HAP-1 (cell line): ENCODE results near the gene TIGD4.

Experiments used
- DNase-seq, 2 experiments: peaks; one replicate each; pipeline ENCODE4 v3.0.0-alpha.2; 2016 to 2020; ENCODE audit warnings: low spot score in 2 of 2
- H3K27me3 ChIP-seq: fragments of 250-450 bp; sonication (Bioruptor Pico); 2 replicates; pipeline ENCODE4 v1.5.1; 2020; ENCODE audit warnings: low read depth, mild to moderate bottlenecking, moderate library complexity
- H3K36me3 ChIP-seq: fragments of 250-450 bp; sonication (Bioruptor Pico); replicated peaks from 2 replicates; pipeline ENCODE4 v1.5.1; 2020; ENCODE audit warnings: mild to moderate bottlenecking
- H3K4me1 ChIP-seq: fragments of 250-450 bp; sonication (Bioruptor Pico); 2 replicates; pipeline ENCODE4 v1.5.1; 2020; ENCODE audit warnings: mild to moderate bottlenecking
- H3K4me3 ChIP-seq: fragments of 250-450 bp; sonication (Bioruptor Pico); 2 replicates; pipeline ENCODE4 v1.5.1; 2020; ENCODE audit warnings: mild to moderate bottlenecking, moderate library complexity
- H3K9me3 ChIP-seq: fragments of 250-450 bp; sonication (Bioruptor Pico); 2 replicates; pipeline ENCODE4 v1.5.1; 2020; ENCODE audit warnings: mild to moderate bottlenecking, moderate library complexity
- in situ Hi-C: fragments of 300-500 bp; cut with MboI; formaldehyde crosslinking; loops from 3 replicates; pipeline ENCODE4 v1.14.3; 2020; ENCODE audit warnings: low sequenced_read_pairs, inconsistent platforms, mixed read lengths

Gene TIGD4

DNA sequence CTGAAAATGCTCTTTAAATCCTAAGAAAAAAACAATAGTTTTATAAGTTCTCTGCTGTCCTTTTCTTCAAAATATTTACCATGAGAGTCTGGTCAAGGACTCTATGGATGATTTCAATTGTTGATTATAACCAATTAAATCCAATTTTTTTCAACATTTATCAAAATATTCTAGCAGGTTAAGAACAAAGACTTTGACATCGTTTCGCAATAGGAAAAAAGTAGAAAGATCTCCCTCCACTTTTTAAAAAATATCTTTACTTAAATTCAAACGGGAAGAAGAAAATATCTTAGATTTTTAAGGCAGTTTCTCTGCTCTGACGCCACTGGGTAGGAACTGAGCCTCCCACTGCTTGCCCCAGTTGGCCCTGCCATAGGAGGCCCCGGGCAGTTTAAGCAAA lies 55.0 kb downstream of the TIGD4 start:
- Histone ChIP-seq H3K4me3 (no peak overlapping the region), H3K36me3 (no peaks in the 10 kb centered on the region), H3K27me3 (no peaks in the 10 kb centered on the region), H3K4me1 (no peaks in the 10 kb centered on the region), H3K9me3 (no peaks in the 10 kb centered on the region)
- in situ Hi-C loops: no loop called here
- DNase-seq: no peak

DNA sequence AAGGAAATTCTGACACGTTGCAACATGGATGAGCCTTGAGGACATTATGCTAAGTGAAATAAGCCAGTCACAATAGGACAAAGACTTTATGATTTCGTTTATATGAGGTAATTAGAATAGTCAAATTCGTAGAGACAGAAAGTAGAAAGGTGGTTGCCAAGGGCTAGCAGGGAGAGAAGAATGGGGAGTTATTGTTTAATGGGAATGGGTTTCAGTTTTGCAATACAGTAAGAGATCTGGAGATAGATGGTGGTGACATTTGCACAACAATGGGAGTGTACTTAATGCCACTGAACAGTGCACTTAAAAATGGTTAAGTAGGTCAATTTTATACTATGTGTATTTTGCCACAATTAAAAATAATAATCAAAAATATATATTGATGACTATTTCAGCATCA lies 56.3 kb downstream of the TIGD4 start:
- Histone ChIP-seq H3K4me3 (no peak overlapping the region), H3K36me3 (no peaks in the 10 kb centered on the region), H3K27me3 (no peaks in the 10 kb centered on the region), H3K9me3 (no peaks in the 10 kb centered on the region), H3K4me1 (no peaks in the 10 kb centered on the region)
- in situ Hi-C loops: no loop called here
- peak in 1 of 2 experiments; percentile 55 for DNase-seq

DNA sequence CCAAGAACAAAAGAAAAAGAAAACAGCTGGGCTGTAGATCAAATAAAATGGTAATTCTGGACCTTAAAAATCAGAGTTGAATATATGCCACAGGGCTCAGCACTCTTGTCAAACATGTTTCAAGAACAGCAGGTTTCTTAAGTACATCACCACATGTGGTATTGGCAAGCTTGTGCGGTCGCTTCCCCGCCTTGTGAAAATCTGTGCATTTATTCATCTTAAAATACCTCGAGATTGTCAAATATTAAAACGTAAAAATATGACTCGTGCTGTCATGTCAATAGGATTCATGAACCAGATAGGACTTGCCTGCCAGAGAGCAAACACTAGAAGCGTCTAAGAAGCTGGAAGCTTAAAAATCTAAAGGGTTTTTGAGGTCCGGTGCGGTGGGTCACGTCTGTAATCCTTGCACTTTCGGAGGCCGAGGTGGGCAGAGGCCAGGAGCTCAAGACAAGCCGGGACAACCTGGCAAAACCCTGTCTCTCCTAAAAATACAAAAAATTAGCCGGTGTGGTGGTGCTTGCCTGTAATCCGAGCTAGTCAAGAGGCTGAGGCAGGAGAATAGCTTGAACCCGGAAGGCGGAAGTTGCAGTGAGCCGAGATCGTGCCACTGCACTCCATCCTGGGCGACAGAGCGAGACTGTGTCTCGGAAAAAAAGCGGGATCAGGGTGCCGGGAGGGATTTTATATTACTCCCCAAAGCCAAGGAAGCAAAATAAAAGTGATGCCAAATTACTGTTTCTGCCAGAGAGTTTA lies 59.6 kb downstream of the TIGD4 start:
- Histone ChIP-seq H3K9me3 (no peaks in the 10 kb centered on the region), H3K4me1 (no peaks in the 10 kb centered on the region), H3K4me3 (no peak overlapping the region), H3K36me3 (no peaks in the 10 kb centered on the region), H3K27me3 (no peaks in the 10 kb centered on the region)
- no peak for DNase-seq
- in situ Hi-C loops: no loop called here
